Neutrophil (primary cell): ENCODE data around the gene LRRC7.

Experiments used
- H3K27ac ChIP-seq: fragments of 200-600 bp; sonication (generic); 2 replicates; pipeline ENCODE4 v1.5.1; 2016; ENCODE audit warnings: mild to moderate bottlenecking, moderate library complexity
- H3K27me3 ChIP-seq: fragments of 200-600 bp; sonication (generic); 2 replicates; pipeline ENCODE4 v1.6.0; 2016; ENCODE audit warnings: mild to moderate bottlenecking
- H3K36me3 ChIP-seq: fragments of 200-600 bp; sonication (generic); 2 replicates; pipeline ENCODE4 v1.5.1; 2017
- H3K4me1 ChIP-seq, 2 experiments: fragments of 200-600 bp in 1 of 2; sonication (generic) in 1 of 2; 1 replicate in 1 of 2; 2 replicates in 1 of 2; pipeline versions ENCODE4 v1.5.1 to v1.6.1; 2013 to 2016; ENCODE audit warnings: low read depth in 1 of 2, low read length in 1 of 2, mild to moderate bottlenecking in 1 of 2, moderate library complexity in 1 of 2; ENCODE audit not compliant: control insufficient read depth in 1 of 2, insufficient read depth in 1 of 2
- H3K4me3 ChIP-seq, 2 experiments: fragments of 200-600 bp in 1 of 2; sonication (generic) in 1 of 2; 1 replicate in 1 of 2; 2 replicates in 1 of 2; pipeline ENCODE4 v1.5.1; 2013 to 2016; ENCODE audit warnings: low read depth in 1 of 2, low read length in 1 of 2, mild to moderate bottlenecking in 1 of 2, moderate library complexity in 1 of 2
- H3K9me3 ChIP-seq: fragments of 200-600 bp; sonication (generic); 2 replicates; pipeline ENCODE4 v1.5.1; 2016
- CTCF ChIP-seq: fragments of 200-600 bp; sonication (generic); IDR thresholded peaks from 2 replicates; pipeline ENCODE4 v1.5.1; 2016; ENCODE audit warnings: antibody characterized with exemption

The LRRC7 gene

GRCh38 chr1:70143048-70143659 lies 575.4 kb downstream of the LRRC7 start:
- no peak overlapping the region for H3K4me3 ChIP-seq
- no peaks in the 10 kb centered on the region for H3K9me3 ChIP-seq
- peaks cover 17% of the 10 kb centered on the region for H3K36me3 ChIP-seq
- no peaks in the 10 kb centered on the region for H3K4me1 ChIP-seq
- H3K27ac ChIP-seq, result no peak overlapping the region
- no peak for TF ChIP-seq CTCF
- no peaks in the 10 kb centered on the region for H3K27me3 ChIP-seq

- H3K4me3 ChIP-seq, result no peak overlapping the region
- peaks cover 17% of the 10 kb centered on the region for H3K36me3 ChIP-seq
- H3K27ac ChIP-seq, result no peak overlapping the region
- H3K4me1 ChIP-seq, result no peaks in the 10 kb centered on the region
- no peak for TF ChIP-seq CTCF
- H3K9me3 ChIP-seq, result no peaks in the 10 kb centered on the region
- no peaks in the 10 kb centered on the region for H3K27me3 ChIP-seq
Measured at GRCh38 chr1:70146488-70146887, 578.8 kb downstream of the LRRC7 start.

- no peak for TF ChIP-seq CTCF
- peaks cover 4% of the 10 kb centered on the region for H3K36me3 ChIP-seq
- no peak overlapping the region for H3K4me3 ChIP-seq
- no peak overlapping the region for H3K27ac ChIP-seq
- no peaks in the 10 kb centered on the region for H3K4me1 ChIP-seq
- H3K27me3 ChIP-seq, result no peaks in the 10 kb centered on the region
- H3K9me3 ChIP-seq, result no peaks in the 10 kb centered on the region
Measured at GRCh38 chr1:70150444-70150843, 582.7 kb downstream of the LRRC7 start.

- H3K27me3 ChIP-seq, result no peaks in the 10 kb centered on the region
- H3K9me3 ChIP-seq, result no peaks in the 10 kb centered on the region
- H3K4me3 ChIP-seq, result no peak overlapping the region
- no peak for TF ChIP-seq CTCF
- H3K36me3 ChIP-seq, result no peaks in the 10 kb centered on the region
- no peaks in the 10 kb centered on the region for H3K4me1 ChIP-seq
- no peak overlapping the region for H3K27ac ChIP-seq
Measured at GRCh38 chr1:70153739-70154138, 586.0 kb downstream of the LRRC7 start.

GRCh38 chr1:70156529-70157120 lies 588.9 kb downstream of the LRRC7 start:
- H3K36me3 ChIP-seq, result no peaks in the 10 kb centered on the region
- no peaks in the 10 kb centered on the region for H3K4me1 ChIP-seq
- no peak overlapping the region for H3K4me3 ChIP-seq
- TF ChIP-seq CTCF, result no peak
- H3K9me3 ChIP-seq, result no peaks in the 10 kb centered on the region
- H3K27me3 ChIP-seq, result no peaks in the 10 kb centered on the region
- no peak overlapping the region for H3K27ac ChIP-seq
